M059J (cell line): ENCODE measurements around the gene FN3KRP. TPM values are rescaled to one million over a fixed set of nuclear protein-coding genes. Genes with fewer than 3 reads are reported as not detected.

Experiments used
- total RNA-seq: library from RNA; depleted of rRNA; stranded (reverse); fragments of >200 nt; shearing (Covaris generic); gene quantifications from 2 replicates; pipeline ENCODE4 v1.2.3, GENCODE V29; 2014; rRNA removed

Gene FN3KRP
- total RNA-seq, 1 experiment from 2014 or later: 32.8 TPM

Other genes with a start within 250 kb of the FN3KRP start
- 21.4 and 30.7 TPM in 2 replicates for gene FOXK2, start 197.0 kb upstream of the FN3KRP start, total RNA-seq
- 68.1 and 97.9 TPM in 2 replicates for gene WDR45B, start 68.3 kb upstream of the FN3KRP start, total RNA-seq
- 4.3 and 8.9 TPM in 2 replicates for gene RAB40B, start 18.0 kb upstream of the FN3KRP start, total RNA-seq
- gene FN3K, start 18.9 kb downstream of the FN3KRP start, total RNA-seq: 0.64 TPM in 1 of 2 replicates, not detected in the other
- 13.4 and 24.7 TPM in 2 replicates for gene TBCD, start 35.4 kb downstream of the FN3KRP start, total RNA-seq
- not detected in 2 replicates for gene ZNF750, start 123.3 kb downstream of the FN3KRP start, total RNA-seq